HepG2 (cell line): ENCODE data around the gene DHRS13. TPM values are rescaled to one million over a fixed set of nuclear protein-coding genes. Genes with fewer than 3 reads are reported as not detected.

ENCODE experiments used
- ATAC-seq: fragments of 200-7000 bp; cut with Tn5 transposase; 3 replicates; pipeline ENCODE4 v1.9.1; 2020; ENCODE audit warnings: mild to moderate bottlenecking, moderate library complexity
- BruUV-seq: library from RNA; stranded (reverse); fragments of 400-500 nt; replicated peaks from 2 replicates; lab custom pipeline; 2021; lab: Mats Ljungman, UMichigan
- CTCF ChIA-PET: fragments of 300-600 bp; formaldehyde crosslinking; extraction: SDS; loops from one replicate; lab custom pipeline; 2021; ENCODE audit warnings: low total read pairs, inconsistent platforms, low intra/inter-chr PET ratio; lab: Yijun Ruan, JAX
- POLR2A ChIA-PET: fragments of 350-600 bp; sonication (Branson Sonifier 250); formaldehyde crosslinking; loops from one replicate; lab custom pipeline; 2020; ENCODE audit warnings: antibody characterized with exemption, inconsistent platforms; lab: Yijun Ruan, JAX
- DNase-seq: peaks from one replicate; pipeline ENCODE4 v3.0.0-alpha.2; 2015; ENCODE audit warnings: low spot score
- FAIRE-seq: peaks from 3 replicates; lab custom pipeline; 2011; peaks lifted over from hg19 to GRCh38; lab: Jason Lieb, UNC
- H2AFZ ChIP-seq: one replicate; pipeline ENCODE4 v1.6.1; 2011; ENCODE audit warnings: low read length, inconsistent platforms
- H3K27ac ChIP-seq: fragments of 300-600 bp; 3 replicates; pipeline ENCODE4 v1.8.0; 2011; ENCODE audit warnings: mixed run types, mild to moderate bottlenecking, mixed read lengths, low read length, inconsistent platforms; ENCODE audit not compliant: insufficient read depth; ENCODE audit errors: extremely low read length
- H3K27me3 ChIP-seq, 2 experiments: fragments of 200-600 bp in 1 of 2; 2 replicates in 1 of 2; 3 replicates in 1 of 2; pipeline versions ENCODE4 v1.6.0 to v1.8.0; 2011; ENCODE audit warnings: low read length in 2 of 2, mild to moderate bottlenecking in 2 of 2, moderate library complexity in 2 of 2, inconsistent platforms in 1 of 2; ENCODE audit not compliant: insufficient read depth in 2 of 2, control insufficient read depth in 1 of 2
- H3K36me3 ChIP-seq, 2 experiments: fragments of 200-600 bp in 1 of 2; replicated peaks in 1 of 2; 2 replicates in 1 of 2; 3 replicates in 1 of 2; pipeline versions ENCODE4 v1.5.1 to v1.8.0; 2011; ENCODE audit warnings: low read length in 2 of 2, inconsistent platforms in 1 of 2; ENCODE audit not compliant: insufficient read depth in 2 of 2, control insufficient read depth in 1 of 2
- H3K4me1 ChIP-seq: 2 replicates; pipeline ENCODE4 v1.5.1; 2012; ENCODE audit warnings: low read length, inconsistent platforms; ENCODE audit not compliant: insufficient read depth
- H3K4me2 ChIP-seq: 2 replicates; pipeline ENCODE4 v1.6.0; 2011; ENCODE audit warnings: low read depth, low read length, inconsistent platforms
- H3K4me3 ChIP-seq, 3 experiments: fragments of 200-600 bp in 1 of 3; sonication (generic), shearing (Covaris generic) in 1 of 3; replicated peaks in 1 of 3; 2 replicates each; pipeline ENCODE4 v1.5.1; 2011 to 2016; ENCODE audit warnings: low read length in 3 of 3, inconsistent platforms in 2 of 3, low read depth in 2 of 3, mild to moderate bottlenecking in 2 of 3, control low read depth in 1 of 3, mixed read lengths in 1 of 3; ENCODE audit not compliant: insufficient read depth in 1 of 3
- H3K79me2 ChIP-seq: one replicate; pipeline ENCODE4 v1.6.1; 2011; ENCODE audit warnings: low read length, inconsistent platforms; ENCODE audit not compliant: insufficient read depth
- H3K9ac ChIP-seq: 2 replicates; pipeline ENCODE4 v1.6.0; 2011; ENCODE audit warnings: mild to moderate bottlenecking, low read depth, low read length, inconsistent platforms; ENCODE audit not compliant: insufficient read depth
- H3K9me3 ChIP-seq: 2 replicates; pipeline ENCODE4 v1.5.1; 2012; ENCODE audit warnings: mild to moderate bottlenecking, low read length
- H4K20me1 ChIP-seq: 2 replicates; pipeline ENCODE4 v1.6.0; 2011; ENCODE audit warnings: inconsistent platforms, mild to moderate bottlenecking, low read length, moderate library complexity; ENCODE audit not compliant: insufficient read depth
- AGO1 ChIP-seq: fragments of 200-400 bp; formaldehyde crosslinking; IDR thresholded peaks from 2 replicates; pipeline ENCODE4 v1.6.1; 2017; ENCODE audit warnings: mild to moderate bottlenecking, low read depth, low read length, moderate library complexity; ENCODE audit not compliant: poor library complexity, severe bottlenecking
- ATM ChIP-seq: fragments of 450-650 bp; IDR thresholded peaks from 2 replicates; pipeline ENCODE4 v1.7.1; 2017; ENCODE audit warnings: mild to moderate bottlenecking, borderline replicate concordance
- DR1 ChIP-seq: sonication (generic); formaldehyde crosslinking; IDR thresholded peaks from 2 replicates; pipeline ENCODE4 v1.8.0; 2021; ENCODE audit warnings: mild to moderate bottlenecking, missing genetic modification reagents, inconsistent platforms
- HOXA9 ChIP-seq: sonication (generic); formaldehyde crosslinking; IDR thresholded peaks from 2 replicates; pipeline ENCODE4 v1.8.1; 2022; ENCODE audit warnings: missing genetic modification reagents, mild to moderate bottlenecking, moderate library complexity, borderline replicate concordance
- KLF13 ChIP-seq: sonication (generic); formaldehyde crosslinking; IDR thresholded peaks from 2 replicates; pipeline ENCODE4 v1.4.0; 2020; ENCODE audit warnings: mild to moderate bottlenecking, missing genetic modification reagents
- NCOA1 ChIP-seq: sonication (generic); formaldehyde crosslinking; IDR thresholded peaks from 2 replicates; pipeline ENCODE4 v1.9.0; 2021; ENCODE audit warnings: missing genetic modification reagents
- NCOR1 ChIP-seq: fragments of 200-600 bp; sonication (generic); IDR thresholded peaks from 2 replicates; pipeline ENCODE4 v1.7.0; 2017; ENCODE audit warnings: antibody characterized with exemption, low read length, borderline replicate concordance
- NFYB ChIP-seq: sonication (generic); formaldehyde crosslinking; IDR thresholded peaks from 2 replicates; pipeline ENCODE4 v1.4.0; 2020; ENCODE audit warnings: missing genetic modification reagents
- PAWR ChIP-seq: sonication (generic); formaldehyde crosslinking; IDR thresholded peaks from 2 replicates; pipeline ENCODE4 v1.4.0; 2020; ENCODE audit warnings: missing genetic modification reagents, mild to moderate bottlenecking, borderline replicate concordance
- RFXAP ChIP-seq: sonication (generic); formaldehyde crosslinking; IDR thresholded peaks from 2 replicates; pipeline ENCODE4 v1.4.0; 2020; ENCODE audit warnings: missing genetic modification reagents, borderline replicate concordance
- SNAPC2 ChIP-seq: sonication (generic); formaldehyde crosslinking; IDR thresholded peaks from 2 replicates; pipeline ENCODE4 v1.8.1; 2022; ENCODE audit warnings: mild to moderate bottlenecking, missing genetic modification reagents
- STAG1 ChIP-seq: sonication (generic); formaldehyde crosslinking; IDR thresholded peaks from 2 replicates; pipeline ENCODE4 v1.4.0; 2020; ENCODE audit warnings: missing genetic modification reagents
- UBTF ChIP-seq: sonication (generic); formaldehyde crosslinking; IDR thresholded peaks from 2 replicates; pipeline ENCODE4 v1.4.0; 2020; ENCODE audit warnings: mild to moderate bottlenecking, missing genetic modification reagents
- ZNF224 ChIP-seq: sonication (generic); formaldehyde crosslinking; IDR thresholded peaks from 2 replicates; pipeline ENCODE4 v1.5.0; 2020; ENCODE audit warnings: mild to moderate bottlenecking, missing genetic modification reagents
- ZNF367 ChIP-seq: sonication (generic); formaldehyde crosslinking; IDR thresholded peaks from 2 replicates; pipeline ENCODE4 v1.4.0; 2020; ENCODE audit warnings: missing genetic modification reagents, borderline replicate concordance
- ZNF503 ChIP-seq: sonication (generic); formaldehyde crosslinking; IDR thresholded peaks from 2 replicates; pipeline ENCODE4 v1.4.0; 2020; ENCODE audit warnings: missing genetic modification reagents
- ZNF530 ChIP-seq: sonication (generic); formaldehyde crosslinking; IDR thresholded peaks from 2 replicates; pipeline ENCODE4 v1.5.0; 2020; ENCODE audit warnings: low read depth, mild to moderate bottlenecking, missing genetic modification reagents
- ZNF570 ChIP-seq: sonication (generic); formaldehyde crosslinking; IDR thresholded peaks from 2 replicates; pipeline ENCODE4 v1.4.0; 2020; ENCODE audit warnings: mild to moderate bottlenecking, missing genetic modification reagents, borderline replicate concordance
- in situ Hi-C: cut with HindIII; loops from 2 replicates; pipeline ENCODE4 v1.10.0; 2017; ENCODE audit warnings: low pct_unique_long_range_greater_than_20kb; ENCODE audit not compliant: extremely low pct_ligation_motif_present
- intact Hi-C: fragments of 100-400 bp; cut with micrococcal nuclease; formaldehyde crosslinking; loops from one replicate; pipeline ENCODE4 v1.10.0; 2022; ENCODE audit not compliant: unreplicated experiment
- polyA plus RNA-seq, 8 experiments: library from polyadenylated mRNA; depleted of rRNA in 3 of 8; stranded (reverse) in 7 of 8; unstranded in 1 of 8; fragments of >200 nt; fragmentation: Illumina TruSeq in 4 of 8; extraction: Trizol in 4 of 8; gene quantifications; 2 replicates each; pipeline versions ENCODE4 v1.2.1 to v1.2.3, GENCODE V29; 2011 to 2016; ENCODE audit warnings: low read depth in 4 of 8, missing spikeins in 1 of 8, mixed read lengths in 1 of 8; ENCODE audit not compliant: insufficient read depth in 1 of 8
- total RNA-seq, 5 experiments: library from RNA; depleted of rRNA; stranded (reverse); fragments of >200 nt; fragmentation: Illumina TruSeq; extraction: Trizol; gene quantifications; 2 replicates each; pipeline ENCODE4 v1.2.3, GENCODE V29; 2016; ENCODE audit warnings: low read depth in 1 of 5

DHRS13 gene
- total and polyA plus RNA-seq, 2 of the 13 experiments (the other 11 are each of a cell fraction or from before 2014, with no cell fraction given) = 11.8 to 12.6 TPM

- FAIRE-seq (no peak), ATAC-seq (no peak), DNase-seq (no peak)
- no peaks in the 10 kb centered on the region for H3K4me1 ChIP-seq
- intact Hi-C loops = loop anchor here (10.0 kb wide), 1 partner anchor 1835 kb away; no protein-coding TSS in a partner anchor
- peaks cover 45 to 87% of the 10 kb centered on the region in 2 experiments for H3K36me3 ChIP-seq
- H3K9me3 ChIP-seq = no peaks in the 10 kb centered on the region
- no peaks in the 10 kb centered on the region for H4K20me1 ChIP-seq
- BruUV-seq = no TSS peak
- ChIA-PET POLR2A (no interaction called here), CTCF (no interaction called here)
- H3K9ac ChIP-seq = no peak overlapping the region
- H3K4me3 ChIP-seq = no peak overlapping the region
- H2AFZ ChIP-seq = no peak overlapping the region
- no peak overlapping the region for H3K27ac ChIP-seq
- H3K79me2 ChIP-seq = no peaks in the 10 kb centered on the region
- H3K4me2 ChIP-seq = no peak overlapping the region
- in situ Hi-C loops = no loop called here
- no peaks in the 10 kb centered on the region for H3K27me3 ChIP-seq
- TF ChIP-seq ZNF224 (CRISPR knock-in tag) = no peak
- no peak for TF ChIP-seq ZNF570 (CRISPR knock-in tag)
- no peak for TF ChIP-seq ZNF530 (CRISPR knock-in tag)
- no peak for TF ChIP-seq RFXAP (CRISPR knock-in tag)
- TF ChIP-seq NCOR1 = no peak
- TF ChIP-seq KLF13 (CRISPR knock-in tag) = no peak
- TF ChIP-seq DR1 = no peak
- no peak for TF ChIP-seq NCOA1 (CRISPR knock-in tag)
- no peak for TF ChIP-seq ATM
- no peak for TF ChIP-seq ZNF367 (CRISPR knock-in tag)
- no peak for TF ChIP-seq STAG1 (CRISPR knock-in tag)
- TF ChIP-seq UBTF (CRISPR knock-in tag) = no peak
- no peak for TF ChIP-seq SNAPC2
- TF ChIP-seq NFYB = no peak
- no peak for TF ChIP-seq PAWR (CRISPR knock-in tag)
- TF ChIP-seq AGO1 = no peak
- no peak for TF ChIP-seq ZNF503 (CRISPR knock-in tag)
- TF ChIP-seq HOXA9 = no peak
These were observed 17.3 kb upstream of the DHRS13 start for GRCh38 chr17:28920201-28920600.
